Liver (tissue), 3 donors: ENCODE results near the gene BDKRB2.

Source experiments
- CTCF ChIP-seq: fragments of 150-350 bp; IDR thresholded peaks from 2 replicates; pipeline ENCODE4 v1.5.1; 2017; ENCODE audit warnings: improper control_type of control experiment, low read depth, low read length; ENCODE audit not compliant: missing input control
- GABPA ChIP-seq, 2 donors: IDR thresholded peaks in 1 of 2; conservative IDR thresholded peaks in 1 of 2; 2 replicates each; pipeline ENCODE4 v1.6.1; 2016; ENCODE audit warnings: antibody characterized with exemption in 2 of 2, mild to moderate bottlenecking in 1 of 2, moderate library complexity in 1 of 2
- HNF4G ChIP-seq: IDR thresholded peaks from 2 replicates; pipeline ENCODE4 v1.6.1; 2016; ENCODE audit warnings: antibody characterized with exemption
- JUND ChIP-seq, 2 donors: IDR thresholded peaks; 2 replicates each; pipeline ENCODE4 v1.6.1; 2016; ENCODE audit warnings: antibody characterized with exemption in 2 of 2
- MAX ChIP-seq: IDR thresholded peaks from 2 replicates; pipeline ENCODE4 v1.6.1; 2016; ENCODE audit warnings: antibody characterized with exemption
- RAD21 ChIP-seq, 2 donors: IDR thresholded peaks; 2 replicates each; pipeline ENCODE4 v1.6.1; 2016; ENCODE audit warnings: antibody characterized with exemption in 2 of 2, mild to moderate bottlenecking in 2 of 2
- REST ChIP-seq: IDR thresholded peaks from 2 replicates; pipeline ENCODE4 v1.6.1; 2016; ENCODE audit warnings: antibody characterized with exemption, mild to moderate bottlenecking
- SP1 ChIP-seq: IDR thresholded peaks from 2 replicates; pipeline ENCODE4 v1.6.1; 2018; ENCODE audit warnings: antibody characterized with exemption, mild to moderate bottlenecking
- TAF1 ChIP-seq: conservative IDR thresholded peaks from 2 replicates; pipeline ENCODE4 v1.6.1; 2016; ENCODE audit warnings: antibody characterized with exemption, mild to moderate bottlenecking
- YY1 ChIP-seq: IDR thresholded peaks from 2 replicates; pipeline ENCODE4 v1.6.1; 2016; ENCODE audit warnings: antibody characterized with exemption, mild to moderate bottlenecking
- donor health status: healthy.
- donor health status: healthy.

- TF ChIP-seq CTCF (no peak), REST (no peak), SP1 (no peak), MAX (no peak), JUND (IDR thresholded peaks at IDR 0.05) (no peak), HNF4G (no peak), TAF1 (no peak), RAD21 (IDR thresholded peaks at IDR 0.05) (no peak), GABPA (IDR thresholded peaks at IDR 0.05 in 1 of 2, conservative IDR thresholded peaks at IDR 0.05 in 1 of 2) (no peak), YY1 (no peak)
These were observed 9.8 kb upstream of the BDKRB2 start for GRCh38 chr14:96194657-96195431.
